HCT116 (cell line): ENCODE data around the gene CTAGE8.
"Not testable (repeated sequence)": the region's sequence is repeated elsewhere in the genome, so short reads cannot be mapped to it uniquely, and the experiment has no call there.

Experiments used
- EZH2phosphoT487 ChIP-seq: fragments of 200-600 bp; IDR thresholded peaks from 2 replicates; pipeline ENCODE4 v1.6.1; 2018; ENCODE audit warnings: antibody characterized with exemption, borderline replicate concordance
- POLR2A ChIP-seq: IDR thresholded peaks from 2 replicates; pipeline ENCODE4 v1.7.0; 2011; ENCODE audit warnings: borderline replicate concordance; ENCODE audit not compliant: insufficient read depth, insufficient read length; ENCODE audit errors: extremely low read depth
- TCF7L2 ChIP-seq: IDR thresholded peaks from 2 replicates; pipeline ENCODE4 v1.7.0; 2011; ENCODE audit warnings: borderline replicate concordance, inconsistent platforms; ENCODE audit not compliant: insufficient read depth, insufficient read length; ENCODE audit errors: extremely low read depth
- TF ChIP-seq, protein P1 (sequence below), 3 experiments: fragments of 200-600 bp in 1 of 3; sonication (generic) in 1 of 3; IDR thresholded peaks in 2 of 3; conservative IDR thresholded peaks in 1 of 3; 2 replicates each; pipeline ENCODE4 v1.5.1; 2012 to 2017; ENCODE audit warnings: low read depth in 2 of 3, low read length in 2 of 3, antibody characterized with exemption in 1 of 3, borderline replicate concordance in 1 of 3, control low read depth in 1 of 3, mild to moderate bottlenecking in 1 of 3, mixed read lengths in 1 of 3, mixed run types in 1 of 3, moderate library complexity in 1 of 3; ENCODE audit not compliant: insufficient read depth in 1 of 3
- TF ChIP-seq, protein P2 (sequence below): IDR thresholded peaks from 2 replicates; pipeline ENCODE4 v1.6.1; 2012

DNA sequence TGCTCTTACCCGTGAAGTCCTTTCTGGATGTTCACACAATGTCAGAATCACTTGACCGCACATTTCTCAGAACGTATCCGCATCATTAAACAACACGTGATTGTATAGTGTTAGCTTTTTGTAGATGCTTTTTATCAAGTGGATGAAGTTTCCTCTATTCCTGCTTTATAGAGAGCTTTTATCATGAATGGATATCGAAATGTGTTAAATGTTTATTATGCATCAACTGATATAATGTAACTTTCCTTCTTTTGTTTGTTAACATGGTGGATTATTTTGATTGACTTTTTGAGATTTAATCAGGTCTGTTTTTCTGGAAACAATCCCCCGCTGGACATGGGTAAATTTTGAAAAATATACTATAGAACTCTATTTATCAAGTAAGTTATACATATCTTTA lies 4.4 kb downstream of the CTAGE8 start, which contains the start of gene OR2A7:
- TF ChIP-seq TCF7L2, EZH2phosphoT487, POLR2A: not testable (repeated sequence)
- TF ChIP-seq, protein P1, sequence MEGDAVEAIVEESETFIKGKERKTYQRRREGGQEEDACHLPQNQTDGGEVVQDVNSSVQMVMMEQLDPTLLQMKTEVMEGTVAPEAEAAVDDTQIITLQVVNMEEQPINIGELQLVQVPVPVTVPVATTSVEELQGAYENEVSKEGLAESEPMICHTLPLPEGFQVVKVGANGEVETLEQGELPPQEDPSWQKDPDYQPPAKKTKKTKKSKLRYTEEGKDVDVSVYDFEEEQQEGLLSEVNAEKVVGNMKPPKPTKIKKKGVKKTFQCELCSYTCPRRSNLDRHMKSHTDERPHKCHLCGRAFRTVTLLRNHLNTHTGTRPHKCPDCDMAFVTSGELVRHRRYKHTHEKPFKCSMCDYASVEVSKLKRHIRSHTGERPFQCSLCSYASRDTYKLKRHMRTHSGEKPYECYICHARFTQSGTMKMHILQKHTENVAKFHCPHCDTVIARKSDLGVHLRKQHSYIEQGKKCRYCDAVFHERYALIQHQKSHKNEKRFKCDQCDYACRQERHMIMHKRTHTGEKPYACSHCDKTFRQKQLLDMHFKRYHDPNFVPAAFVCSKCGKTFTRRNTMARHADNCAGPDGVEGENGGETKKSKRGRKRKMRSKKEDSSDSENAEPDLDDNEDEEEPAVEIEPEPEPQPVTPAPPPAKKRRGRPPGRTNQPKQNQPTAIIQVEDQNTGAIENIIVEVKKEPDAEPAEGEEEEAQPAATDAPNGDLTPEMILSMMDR (IDR thresholded peaks at IDR 0.05 in 2 of 3, conservative IDR thresholded peaks at IDR 0.05 in 1 of 3; ENCODE audit: borderline replicate concordance in 1 of 3, insufficient read depth in 1 of 3, low read depth in 2 of 3, low read length in 2 of 3), result not testable (repeated sequence)
- TF ChIP-seq, protein P2, sequence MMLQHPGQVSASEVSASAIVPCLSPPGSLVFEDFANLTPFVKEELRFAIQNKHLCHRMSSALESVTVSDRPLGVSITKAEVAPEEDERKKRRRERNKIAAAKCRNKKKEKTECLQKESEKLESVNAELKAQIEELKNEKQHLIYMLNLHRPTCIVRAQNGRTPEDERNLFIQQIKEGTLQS, result not testable (repeated sequence)
